ENCODE measurements around the gene NBR1. TPM values are rescaled to one million over a fixed set of nuclear protein-coding genes. Genes with fewer than 3 reads are reported as not detected.
A peak's percentile ranks its signal among the peaks of the same experiment; 100 is the strongest.
"Not testable (repeated sequence)": the region's sequence is repeated elsewhere in the genome, so short reads cannot be mapped to it uniquely, and the experiment has no call there.

The NBR1 gene
- total RNA-seq, 1 experiment from 2014 or later: 42.8 TPM

- TF ChIP-seq ZBTB43 (CRISPR knock-in tag; IDR thresholded peaks at IDR 0.05): no peak
Measured at GRCh38 chr17:43134774-43135453, 36.1 kb upstream of the NBR1 start (continued).

GRCh38 chr17:43135454-43135819 is 35.6 kb upstream of the NBR1 start:
- H3K4me3 Mint-ChIP-seq: no peak overlapping the region
- peak; percentile 44 for DNase-seq (ENCODE audit: low spot score)
- peaks cover 17% of the 10 kb centered on the region for H3K36me3 Mint-ChIP-seq
- H3K27ac Mint-ChIP-seq: no peak overlapping the region
- ChIA-PET CTCF (interaction anchor here (0.6 kb wide), 1 partner anchor 28 kb away, joined by 3 read pairs; no protein-coding TSS in a partner anchor), POLR2A (interaction anchor here (0.7 kb wide), 1 partner anchor 9 kb away, joined by 3 read pairs; no protein-coding TSS in a partner anchor)
- no peaks in the 10 kb centered on the region for H3K27me3 Mint-ChIP-seq (ENCODE audit: low read depth)
- H3K4me1 Mint-ChIP-seq: peaks cover 6% of the 10 kb centered on the region; the same call in 1 of the 2 replicates
- TF ChIP-seq ZMAT4 (CRISPR knock-in tag; IDR thresholded peaks at IDR 0.05) (no peak), MYBL2 (CRISPR knock-in tag; IDR thresholded peaks at IDR 0.05) (no peak), USF1 (CRISPR knock-in tag; IDR thresholded peaks at IDR 0.05) (no peak), SP1 (CRISPR knock-in tag; conservative IDR thresholded peaks at IDR 0.05) (no peak), GRHL2 (CRISPR knock-in tag; IDR thresholded peaks at IDR 0.05; ENCODE audit: insufficient replicate concordance, severe bottlenecking) (no peak), FOXJ3 (CRISPR knock-in tag; IDR thresholded peaks at IDR 0.05; ENCODE audit: borderline replicate concordance) (no peak), ESRRA (CRISPR knock-in tag; IDR thresholded peaks at IDR 0.05; ENCODE audit: borderline replicate concordance) (no peak)
- ATAC-seq: peak; percentile 90
- H3K9me3 Mint-ChIP-seq: no peaks in the 10 kb centered on the region

- peaks cover 17% of the 10 kb centered on the region for H3K36me3 Mint-ChIP-seq
- CTCF ChIA-PET; H3K27ac Mint-ChIP-seq; ATAC-seq; H3K9me3 Mint-ChIP-seq; H3K4me3 Mint-ChIP-seq; POLR2A ChIA-PET; H3K27me3 Mint-ChIP-seq (ENCODE audit: low read depth); DNase-seq (ENCODE audit: low spot score): not testable (repeated sequence)
- peaks cover 10% of the 10 kb centered on the region; the same call in 1 of the 2 replicates for H3K4me1 Mint-ChIP-seq
Measured at GRCh38 chr17:43136574-43136973, 34.4 kb upstream of the NBR1 start.

GRCh38 chr17:43138531-43138930 is 32.5 kb upstream of the NBR1 start:
- H3K9me3 Mint-ChIP-seq; H3K27ac Mint-ChIP-seq; ATAC-seq; H3K4me3 Mint-ChIP-seq; DNase-seq (ENCODE audit: low spot score); H3K27me3 Mint-ChIP-seq (ENCODE audit: low read depth): not testable (repeated sequence)
- POLR2A ChIA-PET: interaction anchor here (0.7 kb wide), 1 partner anchor 14 kb away, joined by 3 read pairs; no protein-coding TSS in a partner anchor
- CTCF ChIA-PET: interaction anchor here (1.1 kb wide), 1 partner anchor 132 kb away, joined by 3 read pairs; no protein-coding TSS in a partner anchor
- Mint-ChIP-seq H3K4me1 (peaks cover 14% of the 10 kb centered on the region), H3K36me3 (peaks cover 17% of the 10 kb centered on the region)

GRCh38 chr17:43140396-43141332 is 30.4 kb upstream of the NBR1 start:
- no peak for DNase-seq (ENCODE audit: low spot score)
- no peak for ATAC-seq
- H3K27ac Mint-ChIP-seq: peak overlapping the region; percentile 28
- ChIA-PET POLR2A (interaction anchor here (1.2 kb wide), 1 partner anchor 15 kb away, joined by 3 read pairs; the partner anchor contains the start of gene BRCA1), CTCF (no interaction called here)
- H3K4me1 Mint-ChIP-seq: peaks cover 14% of the 10 kb centered on the region
- H3K9me3 Mint-ChIP-seq: no peaks in the 10 kb centered on the region
- peaks cover 5% of the 10 kb centered on the region; the same call in 1 of the 2 replicates for H3K36me3 Mint-ChIP-seq
- no peak overlapping the region for H3K4me3 Mint-ChIP-seq
- no peaks in the 10 kb centered on the region for H3K27me3 Mint-ChIP-seq (ENCODE audit: low read depth)
- TF ChIP-seq ZNF532 (CRISPR knock-in tag; IDR thresholded peaks at IDR 0.05; ENCODE audit: borderline replicate concordance): no peak
- no peak for TF ChIP-seq RELA (CRISPR knock-in tag; IDR thresholded peaks at IDR 0.05; ENCODE audit: borderline replicate concordance)
- TF ChIP-seq ZNF425 (CRISPR knock-in tag; conservative IDR thresholded peaks at IDR 0.05): no peak
